Stimulated activated naive CD4-positive, alpha-beta T cell (primary cell): Measurements from ENCODE around the gene ZNF763.
"Not testable (repeated sequence)": the region's sequence is repeated elsewhere in the genome, so short reads cannot be mapped to it uniquely, and the experiment has no call there.

Experiments
- DNase-seq, 6 experiments: peaks; one replicate each; lab custom pipeline; 2025; lab: John Stamatoyannopoulos, UW

ZNF763 gene

GRCh38 chr19:11973019-11973810, 8.4 kb downstream of the ZNF763 start:
- no peak for DNase-seq

GRCh38 chr19:11978492-11979100, 13.8 kb downstream of the ZNF763 start:
- no peak for DNase-seq

- no peak for DNase-seq
These were observed 14.7 kb downstream of the ZNF763 start for GRCh38 chr19:11979527-11979926.

- no peak for DNase-seq
These were observed 17.7 kb downstream of the ZNF763 start for GRCh38 chr19:11982526-11982925.

GRCh38 chr19:11984986-11985385, 20.1 kb downstream of the ZNF763 start:
- no peak for DNase-seq

GRCh38 chr19:11986754-11987153, 21.9 kb downstream of the ZNF763 start:
- no peak for DNase-seq

- peak; percentile 79 to 92 (median 85) for DNase-seq
These were observed 22.8 kb downstream of the ZNF763 start for GRCh38 chr19:11987405-11988281.

GRCh38 chr19:11989112-11989456, 24.2 kb downstream of the ZNF763 start:
- no peak for DNase-seq

- not testable (repeated sequence) for DNase-seq
These were observed 27.1 kb downstream of the ZNF763 start for GRCh38 chr19:11991921-11992320.

- no peak for DNase-seq
These were observed 30.3 kb downstream of the ZNF763 start for GRCh38 chr19:11995174-11995573.

GRCh38 chr19:12000152-12000981, 35.5 kb downstream of the ZNF763 start:
- DNase-seq: no peak

GRCh38 chr19:12015015-12015752, 50.3 kb downstream of the ZNF763 start:
- no peak for DNase-seq

- no peak for DNase-seq
These were observed 50.9 kb downstream of the ZNF763 start for GRCh38 chr19:12015753-12016116.
